ENCODE data around the gene DAO. TPM values are rescaled to one million over a fixed set of nuclear protein-coding genes. Genes with fewer than 3 reads are reported as not detected.

DAO gene
- total RNA-seq, 3 donors from 2014 or later: not detected

DNA sequence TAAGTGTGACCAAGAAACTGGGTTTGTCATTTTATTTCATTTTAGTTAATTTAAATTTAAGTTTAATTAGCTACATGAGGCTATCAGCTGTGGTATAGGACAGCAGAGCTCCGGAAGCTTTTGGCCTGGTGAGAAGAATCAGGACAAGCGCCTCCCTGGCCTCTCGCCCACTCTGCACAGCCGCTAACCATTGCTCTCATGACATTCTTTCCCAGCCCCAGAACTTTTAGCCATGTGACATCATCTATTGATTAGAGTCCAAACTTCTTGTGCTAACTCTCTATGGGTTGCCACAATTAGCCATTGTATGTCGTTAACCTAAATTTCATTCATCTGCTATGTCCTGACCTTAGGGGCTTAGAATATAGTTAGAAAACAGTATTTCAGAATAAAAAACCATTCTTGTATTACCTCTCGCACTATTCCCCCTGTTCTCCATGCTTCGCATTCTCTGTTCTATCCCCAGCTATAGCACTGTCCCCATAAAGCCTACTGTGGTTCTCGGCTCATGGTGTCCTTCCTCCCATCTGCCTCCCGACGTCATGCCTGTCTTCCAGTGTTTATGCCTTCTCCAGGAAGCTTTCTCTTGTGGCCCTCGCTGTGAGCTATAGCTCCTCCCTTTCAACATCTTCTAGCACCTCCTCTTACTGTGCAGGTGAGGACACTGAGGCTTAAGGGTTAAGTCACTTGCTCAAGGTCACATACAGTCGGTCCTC, 46.0 kb upstream of the DAO start:
- intact Hi-C loops (cut with DNase I; ENCODE audit: low total_unique reads): no loop called here

DNA sequence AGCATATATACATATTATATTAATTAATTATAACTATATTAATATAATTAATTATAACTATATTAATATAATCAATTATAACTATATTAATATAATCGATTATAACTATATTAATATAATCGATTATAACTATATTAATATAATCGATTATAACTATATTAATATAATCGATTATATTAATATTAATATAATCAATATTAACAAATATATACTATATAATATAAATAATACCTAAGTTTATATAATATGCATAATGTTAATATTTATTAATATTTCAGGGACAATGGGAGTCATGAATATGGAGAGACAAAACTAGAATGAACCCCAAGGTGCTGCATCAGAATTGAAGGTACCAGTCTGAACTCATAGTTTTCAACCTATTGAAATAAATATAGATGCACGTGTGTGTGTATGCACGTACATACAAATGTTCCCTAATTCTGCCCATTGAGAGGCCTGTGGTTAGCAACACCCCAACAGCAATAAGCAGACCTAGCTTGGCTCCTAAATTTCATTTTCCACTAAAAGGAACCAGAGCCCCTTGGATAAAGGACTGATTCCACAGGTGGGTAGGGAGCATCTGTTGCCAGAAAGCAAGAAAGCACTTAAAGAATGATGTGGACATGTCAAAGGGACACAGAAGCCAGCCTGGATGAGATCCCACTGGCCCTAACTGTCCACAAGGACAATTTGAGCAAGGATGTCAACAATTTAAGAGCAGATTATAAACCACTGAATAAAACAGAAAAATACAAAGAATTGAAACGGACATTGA, 43.8 kb upstream of the DAO start:
- H3K9me3 ChIP-seq: no peaks in the 10 kb centered on the region
- H3K4me1 ChIP-seq: peaks cover 21 to 34% of the 10 kb centered on the region in 2 donors
- no peak for DNase-seq (ENCODE audit: low spot score in 2 of 2)
- intact Hi-C loops (cut with DNase I; ENCODE audit: low total_unique reads): no loop called here
- no peak for TF ChIP-seq POLR2A (IDR thresholded peaks at IDR 0.05)
- TF ChIP-seq, protein P1, sequence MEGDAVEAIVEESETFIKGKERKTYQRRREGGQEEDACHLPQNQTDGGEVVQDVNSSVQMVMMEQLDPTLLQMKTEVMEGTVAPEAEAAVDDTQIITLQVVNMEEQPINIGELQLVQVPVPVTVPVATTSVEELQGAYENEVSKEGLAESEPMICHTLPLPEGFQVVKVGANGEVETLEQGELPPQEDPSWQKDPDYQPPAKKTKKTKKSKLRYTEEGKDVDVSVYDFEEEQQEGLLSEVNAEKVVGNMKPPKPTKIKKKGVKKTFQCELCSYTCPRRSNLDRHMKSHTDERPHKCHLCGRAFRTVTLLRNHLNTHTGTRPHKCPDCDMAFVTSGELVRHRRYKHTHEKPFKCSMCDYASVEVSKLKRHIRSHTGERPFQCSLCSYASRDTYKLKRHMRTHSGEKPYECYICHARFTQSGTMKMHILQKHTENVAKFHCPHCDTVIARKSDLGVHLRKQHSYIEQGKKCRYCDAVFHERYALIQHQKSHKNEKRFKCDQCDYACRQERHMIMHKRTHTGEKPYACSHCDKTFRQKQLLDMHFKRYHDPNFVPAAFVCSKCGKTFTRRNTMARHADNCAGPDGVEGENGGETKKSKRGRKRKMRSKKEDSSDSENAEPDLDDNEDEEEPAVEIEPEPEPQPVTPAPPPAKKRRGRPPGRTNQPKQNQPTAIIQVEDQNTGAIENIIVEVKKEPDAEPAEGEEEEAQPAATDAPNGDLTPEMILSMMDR (IDR thresholded peaks at IDR 0.05): no peak
- no peak for TF ChIP-seq POLR2AphosphoS5 (IDR thresholded peaks at IDR 0.05)
- no peaks in the 10 kb centered on the region for H3K27me3 ChIP-seq
- H3K4me3 ChIP-seq: no peak overlapping the region
- no peaks in the 10 kb centered on the region for H3K36me3 ChIP-seq
- H3K27ac ChIP-seq: peak overlapping the region in 1 of 2 donors; percentile 90

More for the DNA sequence above, 46.0 kb upstream of the DAO start:
- H3K27me3 ChIP-seq: no peaks in the 10 kb centered on the region
- H3K4me3 ChIP-seq: peak overlapping the region in 1 of 3 donors; percentile 9
- H3K9me3 ChIP-seq: no peaks in the 10 kb centered on the region
- H3K27ac ChIP-seq: peak overlapping the region; percentile 71 to 73
- TF ChIP-seq, protein P1 (IDR thresholded peaks at IDR 0.05): no peak
- TF ChIP-seq POLR2AphosphoS5 (IDR thresholded peaks at IDR 0.05): no peak
- TF ChIP-seq POLR2A (IDR thresholded peaks at IDR 0.05): no peak
- H3K4me1 ChIP-seq: peaks cover 15 to 20% of the 10 kb centered on the region in 2 donors
- DNase-seq (ENCODE audit: low spot score in 2 of 2): no peak
- H3K36me3 ChIP-seq: no peaks in the 10 kb centered on the region

DNA sequence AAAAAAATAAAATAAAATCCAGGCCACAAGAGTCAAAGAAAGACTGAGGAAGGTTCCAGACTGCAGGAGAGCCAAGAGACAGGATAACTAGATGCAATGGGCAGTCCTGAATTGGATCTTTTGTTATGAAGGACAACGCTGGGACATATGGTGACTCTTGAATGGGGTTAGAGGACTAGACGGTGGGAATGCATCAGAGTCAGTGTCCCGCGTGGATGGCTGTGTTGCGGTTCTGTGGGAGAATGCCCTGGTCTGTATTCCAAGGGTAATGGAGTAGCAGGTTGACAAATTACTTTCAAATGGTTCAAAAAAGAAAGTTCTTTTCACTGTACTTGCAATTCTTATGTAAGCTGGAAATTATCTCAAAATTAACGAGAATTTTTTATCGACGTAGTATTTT, 42.7 kb upstream of the DAO start:
- no peak for DNase-seq (ENCODE audit: low spot score in 2 of 2)
- H3K27ac ChIP-seq: peak overlapping the region; percentile 90 to 91
- H3K36me3 ChIP-seq: no peaks in the 10 kb centered on the region
- H3K4me3 ChIP-seq: no peak overlapping the region
- no peak for TF ChIP-seq POLR2AphosphoS5 (IDR thresholded peaks at IDR 0.05)
- no peak for TF ChIP-seq POLR2A (IDR thresholded peaks at IDR 0.05)
- TF ChIP-seq, protein P1 (IDR thresholded peaks at IDR 0.05): no peak
- H3K4me1 ChIP-seq: peaks cover 21 to 34% of the 10 kb centered on the region in 2 donors
- no peaks in the 10 kb centered on the region for H3K9me3 ChIP-seq
- intact Hi-C loops (cut with DNase I; ENCODE audit: low total_unique reads): no loop called here
- no peaks in the 10 kb centered on the region for H3K27me3 ChIP-seq

DNA sequence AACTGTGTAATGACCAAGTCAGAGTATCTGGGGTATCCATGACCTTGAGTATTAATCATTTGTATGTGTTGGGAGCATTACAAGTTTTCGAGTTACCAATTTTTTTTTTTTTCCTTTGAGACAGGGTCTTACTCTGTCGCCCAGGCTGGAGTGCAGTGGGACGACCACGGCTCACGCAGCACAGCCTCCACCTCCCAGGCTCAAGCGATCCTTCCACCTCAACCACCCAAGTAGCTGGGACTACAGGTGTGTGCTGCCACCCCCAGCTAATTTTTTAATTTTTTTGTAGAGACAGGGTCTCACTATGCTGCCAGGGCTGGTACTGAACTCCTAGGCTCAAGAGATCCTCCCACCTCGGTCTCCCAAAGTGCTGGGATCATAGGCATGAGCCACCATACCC, 42.2 kb upstream of the DAO start:
- peaks cover 21 to 34% of the 10 kb centered on the region in 2 donors for H3K4me1 ChIP-seq
- intact Hi-C loops (cut with DNase I; ENCODE audit: low total_unique reads): no loop called here
- TF ChIP-seq POLR2A (IDR thresholded peaks at IDR 0.05) (no peak), POLR2AphosphoS5 (IDR thresholded peaks at IDR 0.05) (no peak)
- TF ChIP-seq, protein P1 (IDR thresholded peaks at IDR 0.05): no peak

More for the DNA sequence above, 42.2 kb upstream of the DAO start:
- Histone ChIP-seq H3K36me3 (no peaks in the 10 kb centered on the region), H3K27me3 (no peaks in the 10 kb centered on the region), H3K4me3 (no peak overlapping the region), H3K9me3 (no peaks in the 10 kb centered on the region), H3K27ac (peak overlapping the region; percentile 90 to 91)
- no peak for DNase-seq (ENCODE audit: low spot score in 2 of 2)

Measured in breast epithelium (tissue), 4 donors.